ENCODE measurements around the gene ZKSCAN2.

Gene ZKSCAN2

GRCh38 chr16:25224731-25225319 is 32.8 kb downstream of the ZKSCAN2 start (continued):
- TF ChIP-seq TSHZ2 (CRISPR knock-in tag; IDR thresholded peaks at IDR 0.05) = no peak

GRCh38 chr16:25223964-25224363 is 33.7 kb downstream of the ZKSCAN2 start:
- no peak for TF ChIP-seq ISL1 (CRISPR knock-in tag; IDR thresholded peaks at IDR 0.05)
- TF ChIP-seq CSRNP3 (CRISPR knock-in tag; IDR thresholded peaks at IDR 0.05) = no peak
- no peak for TF ChIP-seq ZFP30 (CRISPR knock-in tag; IDR thresholded peaks at IDR 0.05)
- no peak for TF ChIP-seq PATZ1 (CRISPR knock-in tag; IDR thresholded peaks at IDR 0.05; ENCODE audit: borderline replicate concordance)
- no peak for TF ChIP-seq ZNF70 (CRISPR knock-in tag; IDR thresholded peaks at IDR 0.05)
- no peak for TF ChIP-seq ZNF565 (CRISPR knock-in tag; conservative IDR thresholded peaks at IDR 0.05; ENCODE audit: low read depth)
- TF ChIP-seq CREB5 (CRISPR knock-in tag; IDR thresholded peaks at IDR 0.05; ENCODE audit: low read depth) = no peak
- TF ChIP-seq ARNTL (CRISPR knock-in tag; IDR thresholded peaks at IDR 0.05; ENCODE audit: borderline replicate concordance, low read depth) = no peak
- ATAC-seq = no peak

- TF ChIP-seq CREB5 (CRISPR knock-in tag; IDR thresholded peaks at IDR 0.05; ENCODE audit: low read depth) = no peak
- no peak for TF ChIP-seq ZFP3 (CRISPR knock-in tag; IDR thresholded peaks at IDR 0.05)
- TF ChIP-seq TOX (CRISPR knock-in tag; IDR thresholded peaks at IDR 0.05; ENCODE audit: borderline replicate concordance) = no peak
- no peak for TF ChIP-seq CSDC2 (CRISPR knock-in tag; IDR thresholded peaks at IDR 0.05)
- TF ChIP-seq CSRNP3 (CRISPR knock-in tag; IDR thresholded peaks at IDR 0.05) = no peak
- no peak for TF ChIP-seq PATZ1 (CRISPR knock-in tag; IDR thresholded peaks at IDR 0.05; ENCODE audit: borderline replicate concordance)
- no peak for TF ChIP-seq ZFP30 (CRISPR knock-in tag; IDR thresholded peaks at IDR 0.05)
- no peak for TF ChIP-seq ISL1 (CRISPR knock-in tag; IDR thresholded peaks at IDR 0.05)
- no peak for TF ChIP-seq ZNF8 (CRISPR knock-in tag; IDR thresholded peaks at IDR 0.05)
- no peak for TF ChIP-seq GLIS3 (CRISPR knock-in tag; IDR thresholded peaks at IDR 0.05)
- TF ChIP-seq BACH2 (CRISPR knock-in tag; IDR thresholded peaks at IDR 0.05; ENCODE audit: borderline replicate concordance) = no peak
- no peak for TF ChIP-seq ZC3H10 (CRISPR knock-in tag; IDR thresholded peaks at IDR 0.05)
- no peak for TF ChIP-seq ZNF70 (CRISPR knock-in tag; IDR thresholded peaks at IDR 0.05)
- no peak for TF ChIP-seq POU6F1 (CRISPR knock-in tag; IDR thresholded peaks at IDR 0.05; ENCODE audit: borderline replicate concordance, low read depth)
- no peak for TF ChIP-seq SNAI2 (CRISPR knock-in tag; IDR thresholded peaks at IDR 0.05)
- no peak for TF ChIP-seq OSR1 (CRISPR knock-in tag; IDR thresholded peaks at IDR 0.05)
- no peak for TF ChIP-seq ESRRG (CRISPR knock-in tag; IDR thresholded peaks at IDR 0.05)
- ATAC-seq = no peak
These were observed 34.7 kb downstream of the ZKSCAN2 start for GRCh38 chr16:25222959-25223358.

Measured in SK-N-SH treated with all-trans-retinoic acid at 6 μM for 48 hours (cell line).